HS-27A (cell line): ENCODE results near the gene DTNBP1.

Source experiments
- DNase-seq: peaks from one replicate; pipeline ENCODE4 v3.0.0-alpha.2; 2012; ENCODE audit warnings: low read depth, missing footprints

Gene DTNBP1, protein sequence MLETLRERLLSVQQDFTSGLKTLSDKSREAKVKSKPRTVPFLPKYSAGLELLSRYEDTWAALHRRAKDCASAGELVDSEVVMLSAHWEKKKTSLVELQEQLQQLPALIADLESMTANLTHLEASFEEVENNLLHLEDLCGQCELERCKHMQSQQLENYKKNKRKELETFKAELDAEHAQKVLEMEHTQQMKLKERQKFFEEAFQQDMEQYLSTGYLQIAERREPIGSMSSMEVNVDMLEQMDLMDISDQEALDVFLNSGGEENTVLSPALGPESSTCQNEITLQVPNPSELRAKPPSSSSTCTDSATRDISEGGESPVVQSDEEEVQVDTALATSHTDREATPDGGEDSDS

DNA sequence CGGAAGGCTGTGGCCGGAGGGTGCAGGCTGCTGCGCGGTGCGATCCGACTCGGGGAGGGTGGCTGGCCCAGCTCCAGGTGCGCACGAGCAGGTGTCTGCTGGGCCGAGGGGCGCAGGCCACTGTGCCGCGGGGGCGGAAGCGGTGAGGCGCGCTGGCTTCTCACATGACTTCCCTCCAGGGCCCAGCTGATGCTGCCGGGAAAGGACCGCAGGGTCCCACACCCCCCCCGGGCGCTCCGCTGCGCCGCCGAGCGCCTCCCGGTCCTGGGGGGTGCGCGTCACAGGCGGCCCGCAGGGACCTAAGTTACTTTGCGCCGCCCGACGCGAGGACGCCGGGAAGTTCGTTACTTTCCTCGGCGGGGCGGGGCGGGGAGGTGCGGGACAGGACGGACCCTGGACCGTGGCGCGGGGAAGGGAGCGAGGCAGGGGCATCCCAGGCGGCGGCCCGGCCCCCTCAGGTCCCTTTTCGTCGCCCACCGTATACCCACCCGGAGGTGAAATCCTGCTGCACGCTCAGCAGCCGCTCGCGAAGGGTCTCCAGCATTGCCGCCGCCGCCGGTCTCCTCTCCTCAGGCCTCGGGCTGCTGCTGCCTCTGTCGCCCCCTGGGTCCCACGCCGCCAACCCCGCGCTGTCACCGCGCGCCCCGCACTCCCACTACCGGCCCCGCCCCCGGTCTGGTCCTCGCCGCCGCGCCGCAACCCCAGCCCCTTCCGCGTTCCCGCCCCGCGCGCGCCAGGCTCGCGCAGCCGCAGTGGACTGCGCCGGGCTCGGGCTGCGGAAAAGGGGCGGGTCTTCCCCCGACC lies at the start of gene DTNBP1:
TSS of gene DTNBP1 (minus strand) at position 703 of the 804 bp plus-strand sequence. CDS start at position 544, 159 bp downstream.
- DNase-seq, result peak; percentile 31

DNA sequence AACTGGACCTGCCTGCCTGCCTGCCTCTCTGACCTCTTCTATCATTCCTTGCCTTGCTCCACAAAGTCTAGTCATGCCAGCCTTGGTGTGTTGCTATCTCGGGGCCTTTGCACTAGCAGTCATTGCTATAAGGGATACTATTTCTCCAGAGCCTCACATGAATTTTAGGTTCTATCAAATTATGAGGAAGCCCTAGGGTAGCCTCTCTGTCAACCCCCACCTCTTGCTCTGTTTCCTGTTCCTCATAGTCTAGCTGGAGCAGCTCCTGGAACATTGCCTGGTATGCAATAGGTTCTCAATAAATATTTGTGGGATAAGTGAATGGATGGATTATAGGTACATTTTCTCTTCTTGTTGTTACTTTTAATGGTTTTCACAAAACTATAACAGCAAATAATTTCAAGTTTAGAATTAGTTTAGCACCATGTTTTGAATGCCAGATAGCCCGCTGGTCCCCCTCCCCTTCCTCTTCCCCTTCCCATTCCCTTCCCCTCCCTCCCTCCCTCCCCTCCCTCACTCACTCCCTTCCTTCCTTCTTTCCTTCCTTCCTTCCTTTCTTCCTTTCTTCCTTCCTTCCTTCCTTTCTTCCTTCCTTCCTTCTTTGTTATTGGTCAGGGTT lies 46.9 kb upstream of the DTNBP1 start:
- DNase-seq, result no peak

DNA sequence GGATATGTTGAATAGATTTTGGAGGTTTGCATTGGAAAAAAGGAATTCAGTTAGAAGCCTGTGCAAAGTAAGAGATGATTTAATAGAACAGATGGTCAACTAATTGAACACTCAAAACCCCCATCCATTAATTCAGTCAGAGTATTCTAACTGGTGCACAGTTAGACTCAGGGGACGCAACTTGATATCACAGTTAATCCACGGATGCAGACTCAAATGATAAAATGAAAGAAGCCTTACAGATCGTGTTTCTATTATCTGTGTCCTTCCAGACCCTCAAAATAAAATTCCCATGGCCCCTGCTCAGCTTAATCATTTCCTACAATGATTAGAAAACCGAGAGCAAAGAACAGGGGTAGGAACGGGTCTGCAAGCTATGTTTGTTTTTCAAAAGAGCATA lies 45.4 kb upstream of the DTNBP1 start:
- no peak for DNase-seq

DNA sequence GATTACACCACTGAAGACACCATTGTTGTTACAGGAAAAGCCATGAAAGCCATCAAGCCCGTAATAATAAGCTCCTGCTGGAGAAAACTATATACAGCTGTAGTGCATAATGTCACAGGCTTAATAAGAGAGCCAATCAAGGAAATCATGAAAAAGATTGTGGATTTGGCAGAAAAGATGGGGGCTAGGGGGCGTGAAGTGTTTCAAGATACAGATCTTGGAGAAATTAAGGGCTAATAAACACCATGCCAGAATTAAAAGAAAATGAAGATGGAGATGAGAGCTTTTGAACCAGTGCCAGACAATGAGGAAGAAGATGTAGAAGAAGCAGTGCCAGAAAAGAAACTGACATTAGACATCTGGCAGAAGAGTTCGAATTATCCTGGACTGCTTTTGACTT lies 43.2 kb upstream of the DTNBP1 start:
- DNase-seq, result no peak

DNA sequence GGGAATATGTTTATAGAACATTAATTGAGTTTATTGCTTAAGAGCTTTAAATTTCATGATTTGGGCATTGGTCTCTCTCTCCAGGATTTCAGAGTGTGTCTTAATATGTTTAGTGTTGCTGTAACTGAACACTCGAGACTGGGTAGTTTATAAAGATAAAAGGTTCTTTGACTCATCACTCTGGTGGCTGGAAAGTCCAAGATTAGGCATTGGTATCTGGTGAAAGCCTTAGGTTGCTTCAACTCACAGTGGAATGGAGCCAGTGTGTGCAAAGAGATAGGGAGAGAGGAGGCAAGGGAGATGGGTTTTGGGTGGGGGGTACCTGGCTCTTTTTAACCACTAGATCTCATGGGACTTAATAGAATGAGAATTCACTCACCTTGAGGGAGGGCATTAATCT lies 35.6 kb upstream of the DTNBP1 start:
- no peak for DNase-seq

DNA sequence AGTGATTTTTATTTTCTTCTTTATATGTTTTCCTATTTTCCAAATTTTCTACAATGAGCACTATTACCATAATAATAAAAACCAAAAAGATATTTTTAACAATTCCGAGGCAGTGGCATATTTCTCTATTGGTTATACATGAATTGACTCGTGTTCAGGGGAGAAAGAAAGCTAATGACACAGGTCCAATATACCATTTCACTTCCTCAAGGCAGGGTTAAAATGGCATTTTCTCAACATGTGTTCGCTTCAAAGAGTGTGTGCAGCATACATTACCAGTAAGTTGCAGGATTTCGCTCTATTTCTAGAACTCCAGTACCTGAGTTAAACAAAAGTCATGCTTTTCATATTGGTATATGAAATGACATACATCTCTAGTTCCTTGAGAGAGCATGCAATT lies 35.1 kb upstream of the DTNBP1 start:
- DNase-seq, result no peak

DNA sequence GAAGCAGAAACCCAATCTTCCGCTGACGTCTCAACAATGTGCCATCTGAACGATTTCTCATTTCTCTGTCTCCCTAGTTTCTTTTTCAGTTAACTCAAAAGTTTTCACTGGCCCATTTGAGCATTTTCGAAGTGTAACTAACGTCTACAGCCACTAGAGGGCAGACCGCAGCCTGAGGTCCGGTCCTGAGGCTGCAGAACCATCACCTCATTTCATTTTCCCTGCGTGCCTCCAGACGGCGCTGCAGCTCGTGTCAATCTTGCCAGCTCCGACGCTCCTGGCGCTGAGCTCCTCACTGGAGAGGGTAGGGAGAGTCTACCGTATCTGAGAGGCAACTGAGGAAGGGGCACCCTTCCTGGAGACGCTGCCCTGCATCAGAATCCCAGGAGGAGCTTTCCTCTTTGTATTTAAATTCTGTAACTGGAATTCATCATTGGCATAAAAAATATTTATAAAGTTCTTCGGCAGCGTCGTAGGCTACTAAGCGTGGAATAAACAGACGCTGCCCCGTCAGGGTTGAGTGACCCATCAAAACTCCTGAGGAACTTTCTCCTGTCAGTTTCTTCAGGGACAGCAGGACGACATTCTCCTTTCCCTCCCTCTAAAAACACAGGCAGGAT lies 28.5 kb upstream of the DTNBP1 start:
- peak; percentile 50 for DNase-seq

DNA sequence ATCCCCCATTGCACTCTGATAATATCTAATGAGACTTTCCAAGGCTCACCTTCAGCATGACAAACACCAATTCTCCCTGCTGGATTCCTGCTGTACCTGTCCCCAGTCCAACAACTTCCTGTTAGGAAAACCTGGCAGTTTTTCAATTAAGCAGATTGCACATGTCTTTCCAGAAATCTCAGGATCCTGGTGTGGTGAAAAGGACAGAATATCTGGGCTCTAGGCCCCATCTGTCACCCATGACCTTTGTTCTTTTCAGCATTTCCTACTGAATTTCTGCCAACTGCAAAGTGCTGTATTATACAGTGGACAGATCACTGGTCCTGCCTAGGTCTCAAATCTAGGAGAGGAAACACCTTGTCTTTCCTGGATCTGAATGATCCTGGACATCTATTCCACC lies 27.7 kb upstream of the DTNBP1 start:
- no peak for DNase-seq

DNA sequence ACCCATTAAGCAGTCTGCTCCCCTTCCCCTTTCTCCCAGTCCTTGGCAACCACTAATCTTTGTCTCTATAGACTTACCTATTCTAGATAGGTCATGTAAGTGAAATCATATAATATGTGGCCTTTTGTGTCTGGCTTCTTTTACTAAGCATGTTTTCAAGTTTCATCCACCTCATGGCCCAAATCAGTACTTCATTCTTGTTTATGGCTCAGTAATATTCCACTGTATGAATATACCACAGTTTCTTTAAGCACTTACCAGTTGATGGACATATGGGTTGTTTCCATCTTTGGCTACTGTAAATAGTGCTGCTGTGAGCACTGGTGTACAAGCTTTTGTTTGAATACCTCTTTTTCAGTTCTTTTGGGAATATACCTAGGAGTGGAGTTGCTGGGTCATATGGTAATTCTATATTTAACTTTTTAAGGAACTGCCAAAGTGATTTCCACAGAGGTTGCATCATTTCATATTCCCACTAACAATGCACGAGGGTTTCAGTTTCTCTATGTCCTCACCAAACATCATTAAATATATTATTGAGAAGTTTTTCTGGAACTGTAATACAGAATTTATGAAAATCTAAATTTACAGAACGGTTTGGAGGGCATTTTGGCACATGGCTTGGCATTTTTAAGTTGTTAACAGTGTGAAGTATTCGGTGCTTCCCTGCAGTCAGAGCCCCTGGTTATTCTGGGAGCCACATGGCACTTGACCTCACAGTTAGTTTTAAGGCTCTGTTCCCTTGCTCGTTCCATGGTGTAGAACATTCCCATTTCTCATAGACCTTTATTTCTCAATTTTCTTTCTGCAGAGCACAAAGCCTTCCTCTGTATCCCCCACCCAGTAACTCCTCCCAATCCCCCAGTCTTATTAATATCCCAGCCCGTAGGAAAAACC lies 27.0 kb upstream of the DTNBP1 start:
- DNase-seq, result no peak

DNA sequence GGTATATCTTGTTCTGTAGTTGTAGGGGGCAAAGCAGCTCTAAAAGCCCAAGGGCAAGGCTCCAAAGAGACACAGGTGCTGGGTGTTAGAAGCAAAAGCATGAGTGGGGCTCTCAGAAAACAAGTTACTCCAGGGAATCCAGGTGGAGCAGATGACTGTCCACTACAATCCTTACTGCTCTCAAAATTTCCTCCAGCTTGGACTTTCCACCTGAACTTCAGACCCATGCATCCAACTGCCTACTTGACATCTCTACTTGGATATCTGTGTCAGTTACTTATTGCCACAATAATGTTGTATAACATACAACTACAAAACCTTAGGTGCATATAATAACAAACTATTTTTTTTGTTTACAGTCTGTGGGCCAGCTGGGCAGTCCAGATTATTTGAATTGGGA lies 22.8 kb upstream of the DTNBP1 start:
- no peak for DNase-seq

DNA sequence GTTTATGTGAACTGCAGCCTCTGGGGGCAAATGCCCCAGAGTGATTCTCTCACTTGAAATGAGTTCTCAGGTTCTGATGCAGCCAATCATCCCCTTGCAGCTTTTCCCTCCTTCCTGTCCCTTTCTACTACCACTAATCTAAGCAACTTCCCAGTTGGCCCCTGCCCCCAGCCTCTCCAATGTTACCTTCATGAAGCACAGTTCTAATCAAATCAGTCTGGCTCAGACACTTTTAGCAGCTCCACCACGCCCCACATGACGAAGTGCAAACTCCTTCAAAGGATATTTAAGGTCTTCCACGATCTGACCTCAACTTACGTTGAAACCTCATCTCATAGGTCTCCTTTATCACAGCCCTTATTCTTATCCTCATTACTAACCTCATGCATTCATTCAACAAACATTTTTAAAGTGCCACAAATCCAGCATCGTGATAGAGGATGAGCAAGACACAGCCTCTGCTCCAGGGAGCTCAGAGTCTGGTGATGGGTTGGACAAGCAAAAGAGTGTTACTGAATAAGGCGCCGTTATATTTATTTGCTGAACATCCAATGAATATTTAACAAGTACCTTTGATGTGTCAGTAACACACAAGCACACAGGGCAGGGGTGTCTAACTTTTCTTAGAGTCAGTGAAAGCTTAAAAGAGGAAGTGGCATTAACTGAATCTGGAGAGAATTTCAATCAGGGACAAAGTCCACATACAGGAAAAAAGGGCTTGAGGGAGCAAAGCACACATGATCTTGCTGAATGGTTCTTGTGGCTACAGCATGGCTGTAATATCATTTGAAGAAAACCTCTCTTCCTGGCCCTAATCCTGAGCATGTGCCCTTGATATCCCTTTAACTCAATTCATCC lies 20.4 kb upstream of the DTNBP1 start:
- no peak for DNase-seq

DNA sequence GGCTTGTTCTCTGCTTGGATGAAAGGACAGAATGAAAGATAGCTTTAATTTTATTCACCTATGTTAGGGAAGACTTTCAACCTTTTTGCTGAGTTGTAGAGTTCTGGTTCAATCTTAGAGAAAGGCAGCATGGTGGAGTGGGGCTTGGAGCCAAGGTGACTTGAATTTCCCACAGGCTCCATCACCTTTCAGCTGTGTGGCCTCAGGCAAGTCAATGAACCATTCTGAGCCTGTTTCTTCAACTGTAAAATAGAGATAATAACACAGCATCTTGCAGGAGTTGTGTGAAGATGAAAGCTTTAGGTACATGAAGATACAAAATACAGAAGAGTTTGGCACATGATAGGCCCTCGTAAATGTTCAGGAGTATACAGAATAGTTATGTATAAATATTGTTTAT lies 19.1 kb upstream of the DTNBP1 start:
- DNase-seq, result no peak

DNA sequence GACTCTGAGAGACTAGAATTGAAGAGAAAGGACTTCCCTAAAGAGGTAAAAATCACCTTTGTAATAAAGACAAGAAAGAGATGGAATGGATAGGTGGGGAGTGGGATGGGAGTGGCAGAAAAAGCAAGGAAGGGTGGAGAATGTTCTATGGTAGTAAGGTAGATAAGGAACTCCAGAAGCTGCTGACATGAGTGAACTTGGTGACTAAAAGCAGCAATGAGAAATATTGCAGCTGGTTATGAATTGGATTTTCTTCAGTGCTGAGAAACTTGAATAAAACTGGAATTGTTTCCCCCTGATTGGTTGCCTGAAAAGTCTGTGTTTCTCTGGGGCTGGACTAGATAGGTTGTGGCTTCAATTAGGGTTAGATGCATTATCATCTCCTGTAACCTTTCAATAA lies 15.7 kb upstream of the DTNBP1 start:
- no peak for DNase-seq

DNA sequence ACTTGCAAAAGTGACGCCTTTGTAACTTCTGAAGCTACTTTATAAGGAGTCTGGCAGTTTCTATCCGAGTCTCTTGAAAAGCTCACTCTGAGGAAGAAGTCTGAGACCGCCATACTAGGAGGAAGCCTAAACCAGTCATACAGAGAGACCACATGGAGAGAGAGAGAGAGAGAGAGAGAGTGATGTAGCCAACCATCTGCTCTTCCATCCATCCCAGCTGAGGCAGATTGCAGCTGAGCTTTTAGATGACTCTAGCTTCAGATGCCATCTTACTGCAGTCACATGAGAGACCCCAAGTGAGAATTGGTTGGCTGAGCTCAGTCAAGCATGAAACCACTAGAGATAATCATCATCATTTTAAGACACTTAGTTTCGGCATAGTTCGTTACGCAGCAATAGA lies 15.0 kb upstream of the DTNBP1 start:
- DNase-seq, result no peak

DNA sequence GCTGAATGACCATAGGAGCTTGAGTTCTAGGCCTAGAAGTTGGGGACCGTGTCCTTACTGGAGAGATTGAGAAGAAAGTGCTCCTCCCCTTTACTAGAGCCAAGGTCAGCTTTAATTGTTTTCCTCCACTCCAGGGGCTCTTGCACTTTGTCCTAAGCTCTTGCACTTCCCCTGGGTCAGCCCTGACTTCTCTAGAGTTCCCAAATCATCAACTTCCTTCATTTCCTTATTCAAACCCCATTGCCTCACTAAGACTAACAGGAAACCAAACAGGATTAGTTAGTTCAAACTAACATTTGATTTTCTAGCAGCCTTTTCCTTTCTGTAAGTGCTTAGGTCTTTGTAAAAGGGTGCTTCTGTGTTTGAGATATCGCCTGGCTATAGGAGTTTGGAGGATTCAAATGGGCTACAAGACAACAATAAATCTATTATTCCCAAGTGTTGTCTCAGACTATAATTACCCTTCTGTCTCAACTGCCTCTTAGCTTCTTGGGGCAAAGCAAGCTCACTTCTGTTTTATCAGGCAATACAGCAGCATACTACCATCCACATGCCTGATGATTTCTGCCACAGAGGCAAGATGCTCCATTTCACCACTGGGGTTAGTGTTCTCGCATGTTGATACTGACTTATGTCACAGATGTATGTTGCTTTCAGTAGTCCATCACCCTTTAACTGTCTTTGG lies 12.8 kb upstream of the DTNBP1 start:
- no peak for DNase-seq

DNA sequence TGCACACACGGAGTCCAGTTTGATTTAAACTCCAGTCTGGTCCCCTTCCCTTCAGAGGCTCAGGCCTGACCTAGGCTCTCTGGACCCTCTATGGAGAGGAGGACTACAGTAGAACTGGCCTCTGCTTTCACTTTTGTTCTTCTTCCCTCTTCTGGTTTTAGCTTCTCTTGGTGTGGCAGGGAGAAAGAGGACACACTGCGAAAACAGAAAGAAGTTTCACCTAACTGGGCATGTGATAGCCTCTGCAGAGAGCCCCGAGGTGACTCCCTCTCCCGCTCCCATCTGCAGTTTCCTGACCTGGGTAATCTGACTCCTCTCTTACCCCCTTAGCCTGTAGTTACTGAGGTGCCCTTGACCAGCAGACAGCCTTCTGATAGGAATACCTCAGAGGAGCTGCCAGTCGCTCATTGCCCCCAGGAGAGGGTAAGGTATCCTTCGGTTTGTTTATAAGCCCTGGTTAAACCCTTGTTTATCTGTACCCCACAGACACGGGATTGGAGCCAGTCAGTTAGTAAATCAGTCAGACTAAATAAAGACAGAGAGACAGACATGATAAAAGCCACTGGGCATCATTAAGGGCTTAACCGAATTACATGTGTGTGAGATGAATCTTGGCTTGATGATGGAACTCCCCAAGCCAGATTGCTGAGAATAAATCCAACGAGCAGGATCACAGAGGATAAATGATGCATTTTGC lies 12.0 kb upstream of the DTNBP1 start:
- no peak for DNase-seq

DNA sequence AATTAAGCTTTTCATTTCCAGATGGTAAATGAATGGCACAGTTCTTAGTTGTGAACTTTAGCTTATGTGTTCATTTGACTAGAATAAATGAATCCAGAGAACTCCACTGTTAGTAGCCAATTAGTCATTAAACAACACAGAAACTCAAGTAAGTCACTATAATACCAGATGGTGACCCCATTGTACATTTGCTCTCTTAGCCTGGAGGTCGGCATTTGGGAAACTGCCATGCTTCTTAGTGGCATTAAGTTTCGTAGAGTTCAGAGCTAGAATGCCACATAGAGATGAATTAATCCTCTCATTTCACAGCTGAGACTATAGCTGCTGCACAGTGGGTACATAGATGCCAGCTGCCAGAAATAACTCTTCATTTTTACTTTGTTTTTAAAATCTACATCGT lies 10.8 kb upstream of the DTNBP1 start:
- no peak for DNase-seq

DNA sequence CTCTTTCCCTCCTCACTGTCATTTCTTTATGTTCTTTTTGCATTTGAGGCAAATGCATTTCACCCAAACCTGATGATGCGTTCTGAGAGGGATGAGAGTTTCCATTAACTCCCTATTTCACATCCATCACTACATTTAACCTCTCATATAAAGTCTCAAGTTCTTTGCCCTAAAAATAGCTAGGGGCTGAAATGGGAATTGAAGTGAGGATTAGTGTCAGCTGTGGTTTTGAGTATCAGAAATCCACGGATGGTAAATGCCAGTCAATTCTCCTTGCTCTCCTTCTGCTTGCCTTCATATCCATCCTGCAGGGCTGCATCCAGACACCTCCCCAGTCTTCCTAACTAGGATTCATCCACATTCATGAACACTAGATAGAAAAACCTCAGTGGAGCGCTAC lies 10.0 kb upstream of the DTNBP1 start:
- DNase-seq, result no peak

DNA sequence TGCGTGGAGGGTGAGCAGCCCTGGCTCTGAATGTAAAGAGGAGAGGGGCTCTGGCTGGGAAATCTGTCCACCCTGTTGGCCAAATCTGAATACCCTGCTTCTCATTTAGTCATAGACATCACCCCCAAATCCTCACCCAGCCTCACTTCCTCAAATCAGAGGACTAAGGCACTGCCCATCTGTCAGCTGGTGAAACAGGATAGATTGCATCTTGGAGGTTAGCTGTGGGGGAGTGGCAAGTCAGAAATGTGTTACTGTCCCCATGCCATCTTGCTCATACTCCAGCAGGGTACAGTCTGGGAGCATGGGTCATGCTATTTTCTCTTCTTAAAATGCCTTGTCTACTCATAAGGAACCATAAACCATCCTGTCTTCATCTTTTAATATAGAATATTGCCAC lies 9.5 kb upstream of the DTNBP1 start:
- no peak for DNase-seq
